WTC11 (cell line): ENCODE measurements around the gene OTC. TPM values are rescaled to one million over a fixed set of nuclear protein-coding genes. Genes with fewer than 3 reads are reported as not detected.

Experiments
- ATAC-seq: fragments of 200-7000 bp; cut with Tn5 transposase; 2 replicates; pipeline ENCODE4 v1.10.0; 2021; ENCODE audit warnings: mild to moderate bottlenecking, moderate library complexity
- CTCF ChIA-PET: fragments of 300-600 bp; sonication (Branson Sonifier 250); formaldehyde crosslinking; loops from one replicate; lab custom pipeline; 2021; ENCODE audit warnings: antibody characterized with exemption; lab: Charles Lee
- POLR2A ChIA-PET: fragments of 350-600 bp; sonication (Branson Sonifier 250); formaldehyde crosslinking; loops from one replicate; lab custom pipeline; 2021; ENCODE audit warnings: antibody characterized with exemption; lab: Charles Lee
- DNase-seq: peaks from one replicate; pipeline ENCODE4 v3.0.0; 2021; ENCODE audit warnings: low spot score
- H3K27ac Mint-ChIP-seq: 2 replicates; pipeline ENCODE4 v1.8.0; 2021; ENCODE audit warnings: mixed read lengths
- H3K27me3 Mint-ChIP-seq: 2 replicates; pipeline ENCODE4 v1.8.0; 2021; ENCODE audit warnings: low read depth, mild to moderate bottlenecking, moderate library complexity, mixed read lengths
- H3K36me3 Mint-ChIP-seq: 2 replicates; pipeline ENCODE4 v1.8.0; 2021; ENCODE audit warnings: mixed read lengths
- H3K4me1 Mint-ChIP-seq: 2 replicates; pipeline ENCODE4 v1.8.0; 2022; ENCODE audit warnings: mixed read lengths
- H3K4me3 Mint-ChIP-seq: 2 replicates; pipeline ENCODE4 v1.8.0; 2021; ENCODE audit warnings: mild to moderate bottlenecking, moderate library complexity, mixed read lengths
- H3K9me3 Mint-ChIP-seq: 2 replicates; pipeline ENCODE4 v1.8.0; 2021; ENCODE audit warnings: mixed read lengths
- CREB1 ChIP-seq: sonication (generic); formaldehyde crosslinking; IDR thresholded peaks from 2 replicates; pipeline ENCODE4 v1.8.0; 2023; ENCODE audit warnings: mild to moderate bottlenecking, missing genetic modification reagents
- ETV6 ChIP-seq: sonication (generic); formaldehyde crosslinking; IDR thresholded peaks from 2 replicates; pipeline ENCODE4 v1.8.1; 2022; ENCODE audit warnings: mild to moderate bottlenecking, missing genetic modification reagents
- GABPB1 ChIP-seq: sonication (generic); formaldehyde crosslinking; IDR thresholded peaks from 2 replicates; pipeline ENCODE4 v1.8.1; 2023; ENCODE audit warnings: mild to moderate bottlenecking, missing genetic modification reagents
- JUN ChIP-seq: sonication (generic); formaldehyde crosslinking; IDR thresholded peaks from 2 replicates; pipeline ENCODE4 v1.8.0; 2023; ENCODE audit warnings: mild to moderate bottlenecking, missing genetic modification reagents
- KAT7 ChIP-seq: sonication (generic); formaldehyde crosslinking; IDR thresholded peaks from 2 replicates; pipeline ENCODE4 v1.8.1; 2023; ENCODE audit warnings: missing genetic modification reagents, mild to moderate bottlenecking, borderline replicate concordance
- MYBL2 ChIP-seq: sonication (generic); formaldehyde crosslinking; IDR thresholded peaks from 2 replicates; pipeline ENCODE4 v1.8.1; 2023; ENCODE audit warnings: mild to moderate bottlenecking, moderate library complexity, missing genetic modification reagents
- NFATC4 ChIP-seq: fragments of 250-450 bp; sonication (Bioruptor Pico); IDR thresholded peaks from 2 replicates; pipeline ENCODE4 v1.9.0; 2021; ENCODE audit warnings: mild to moderate bottlenecking
- NR2C2 ChIP-seq: sonication (generic); formaldehyde crosslinking; IDR thresholded peaks from 2 replicates; pipeline ENCODE4 v1.8.0; 2022; ENCODE audit warnings: mild to moderate bottlenecking, missing genetic modification reagents
- TEAD1 ChIP-seq: sonication (generic); formaldehyde crosslinking; IDR thresholded peaks from 2 replicates; pipeline ENCODE4 v1.8.0; 2022; ENCODE audit warnings: mild to moderate bottlenecking, missing genetic modification reagents
- ZNF263 ChIP-seq: sonication (generic); formaldehyde crosslinking; IDR thresholded peaks from 2 replicates; pipeline ENCODE4 v1.8.1; 2022; ENCODE audit warnings: low read depth, mild to moderate bottlenecking, moderate library complexity, missing genetic modification reagents
- ZNF416 ChIP-seq: fragments of 250-450 bp; sonication (Bioruptor Pico); IDR thresholded peaks from 2 replicates; pipeline ENCODE4 v1.9.0; 2021; ENCODE audit warnings: mild to moderate bottlenecking, inconsistent platforms
- total RNA-seq: library from RNA; stranded (reverse); gene quantifications from 3 replicates; pipeline ENCODE4 v1.2.3, GENCODE V29; 2021
- TF ChIP-seq, protein P1 (sequence below): sonication (generic); formaldehyde crosslinking; IDR thresholded peaks from 2 replicates; pipeline ENCODE4 v1.8.1; 2022; ENCODE audit warnings: low read depth, missing genetic modification reagents, borderline replicate concordance
- TF ChIP-seq, protein P2 (sequence below): sonication (generic); formaldehyde crosslinking; IDR thresholded peaks from 2 replicates; pipeline ENCODE4 v1.8.1; 2023; ENCODE audit warnings: mild to moderate bottlenecking, missing genetic modification reagents, borderline replicate concordance
- TF ChIP-seq, protein P3 (sequence below): sonication (generic); formaldehyde crosslinking; conservative IDR thresholded peaks from 2 replicates; pipeline ENCODE4 v1.8.1; 2023; ENCODE audit warnings: mild to moderate bottlenecking, low read depth, missing genetic modification reagents, moderate library complexity
- TF ChIP-seq, protein P4 (sequence below): sonication (generic); formaldehyde crosslinking; conservative IDR thresholded peaks from 2 replicates; pipeline ENCODE4 v1.8.1; 2022; ENCODE audit warnings: mild to moderate bottlenecking, missing genetic modification reagents
- TF ChIP-seq, protein P5 (sequence below): sonication (generic); formaldehyde crosslinking; IDR thresholded peaks from 2 replicates; pipeline ENCODE4 v1.8.0; 2022; ENCODE audit warnings: mild to moderate bottlenecking, missing genetic modification reagents
- TF ChIP-seq, protein P6 (sequence below): sonication (generic); formaldehyde crosslinking; IDR thresholded peaks from 2 replicates; pipeline ENCODE4 v1.8.1; 2023; ENCODE audit warnings: mild to moderate bottlenecking, missing genetic modification reagents, moderate library complexity

Gene OTC
- total RNA-seq, 1 experiment from 2014 or later, result not detected

DNA sequence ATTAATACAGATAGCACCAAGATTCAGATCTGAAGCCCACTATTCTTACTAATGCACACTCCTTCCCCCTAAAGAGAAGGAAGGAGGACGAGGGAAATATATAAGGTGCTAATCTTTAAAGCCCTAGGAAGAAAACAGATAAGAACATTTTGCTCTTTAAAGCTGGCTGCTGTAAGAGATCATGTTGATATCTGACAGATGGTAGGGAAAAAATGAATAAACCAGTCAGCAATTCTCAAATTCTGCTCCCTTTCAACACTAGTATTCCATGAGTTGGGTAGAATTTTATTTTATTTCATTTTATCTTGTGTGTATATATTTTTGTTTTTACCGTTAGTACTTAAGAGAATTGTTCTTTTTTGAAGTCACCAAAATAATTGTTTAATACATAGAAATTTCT, 19.2 kb downstream of the OTC start:
- no peak for DNase-seq
- H3K36me3 Mint-ChIP-seq, result no peaks in the 10 kb centered on the region
- H3K27ac Mint-ChIP-seq, result no peak overlapping the region
- ChIA-PET POLR2A (no interaction called here), CTCF (no interaction called here)
- no peak for TF ChIP-seq ETV6 (CRISPR knock-in tag)
- TF ChIP-seq, protein P1, sequence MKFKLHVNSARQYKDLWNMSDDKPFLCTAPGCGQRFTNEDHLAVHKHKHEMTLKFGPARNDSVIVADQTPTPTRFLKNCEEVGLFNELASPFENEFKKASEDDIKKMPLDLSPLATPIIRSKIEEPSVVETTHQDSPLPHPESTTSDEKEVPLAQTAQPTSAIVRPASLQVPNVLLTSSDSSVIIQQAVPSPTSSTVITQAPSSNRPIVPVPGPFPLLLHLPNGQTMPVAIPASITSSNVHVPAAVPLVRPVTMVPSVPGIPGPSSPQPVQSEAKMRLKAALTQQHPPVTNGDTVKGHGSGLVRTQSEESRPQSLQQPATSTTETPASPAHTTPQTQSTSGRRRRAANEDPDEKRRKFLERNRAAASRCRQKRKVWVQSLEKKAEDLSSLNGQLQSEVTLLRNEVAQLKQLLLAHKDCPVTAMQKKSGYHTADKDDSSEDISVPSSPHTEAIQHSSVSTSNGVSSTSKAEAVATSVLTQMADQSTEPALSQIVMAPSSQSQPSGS (CRISPR knock-in tag), result no peak
- no peak for TF ChIP-seq ZNF416 (CRISPR knock-in tag)
- TF ChIP-seq NFATC4 (CRISPR knock-in tag), result no peak
- TF ChIP-seq MYBL2 (CRISPR knock-in tag), result no peak
- no peak for TF ChIP-seq JUN (CRISPR knock-in tag)
- no peak for TF ChIP-seq NR2C2 (CRISPR knock-in tag)
- no peak for TF ChIP-seq KAT7 (CRISPR knock-in tag)
- no peak overlapping the region for H3K4me3 Mint-ChIP-seq
- H3K4me1 Mint-ChIP-seq, result no peaks in the 10 kb centered on the region
- no peak for ATAC-seq
- H3K9me3 Mint-ChIP-seq, result no peaks in the 10 kb centered on the region
- H3K27me3 Mint-ChIP-seq, result no peaks in the 10 kb centered on the region

DNA sequence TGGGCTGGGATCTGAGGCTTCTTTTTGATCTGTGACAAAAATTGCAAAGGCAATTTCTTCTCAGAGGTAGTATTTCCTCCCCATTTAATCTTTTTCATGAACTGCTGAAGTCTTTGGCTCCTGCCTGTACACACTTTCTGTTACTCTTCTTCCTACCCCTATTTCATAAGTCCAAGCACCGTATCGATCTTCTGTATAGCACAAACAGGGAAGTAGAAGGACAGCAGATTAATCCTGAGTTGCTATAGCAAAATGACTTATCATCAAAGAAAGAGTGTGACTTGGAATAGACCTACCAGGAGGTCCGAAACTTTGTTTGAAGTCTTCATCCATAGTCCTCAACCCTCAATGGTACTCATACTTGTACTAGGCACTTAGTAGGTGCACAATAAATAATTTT, 22.0 kb downstream of the OTC start:
- ATAC-seq (no peak), DNase-seq (no peak)
- TF ChIP-seq CREB1 (CRISPR knock-in tag), result no peak
- TF ChIP-seq, protein P2, sequence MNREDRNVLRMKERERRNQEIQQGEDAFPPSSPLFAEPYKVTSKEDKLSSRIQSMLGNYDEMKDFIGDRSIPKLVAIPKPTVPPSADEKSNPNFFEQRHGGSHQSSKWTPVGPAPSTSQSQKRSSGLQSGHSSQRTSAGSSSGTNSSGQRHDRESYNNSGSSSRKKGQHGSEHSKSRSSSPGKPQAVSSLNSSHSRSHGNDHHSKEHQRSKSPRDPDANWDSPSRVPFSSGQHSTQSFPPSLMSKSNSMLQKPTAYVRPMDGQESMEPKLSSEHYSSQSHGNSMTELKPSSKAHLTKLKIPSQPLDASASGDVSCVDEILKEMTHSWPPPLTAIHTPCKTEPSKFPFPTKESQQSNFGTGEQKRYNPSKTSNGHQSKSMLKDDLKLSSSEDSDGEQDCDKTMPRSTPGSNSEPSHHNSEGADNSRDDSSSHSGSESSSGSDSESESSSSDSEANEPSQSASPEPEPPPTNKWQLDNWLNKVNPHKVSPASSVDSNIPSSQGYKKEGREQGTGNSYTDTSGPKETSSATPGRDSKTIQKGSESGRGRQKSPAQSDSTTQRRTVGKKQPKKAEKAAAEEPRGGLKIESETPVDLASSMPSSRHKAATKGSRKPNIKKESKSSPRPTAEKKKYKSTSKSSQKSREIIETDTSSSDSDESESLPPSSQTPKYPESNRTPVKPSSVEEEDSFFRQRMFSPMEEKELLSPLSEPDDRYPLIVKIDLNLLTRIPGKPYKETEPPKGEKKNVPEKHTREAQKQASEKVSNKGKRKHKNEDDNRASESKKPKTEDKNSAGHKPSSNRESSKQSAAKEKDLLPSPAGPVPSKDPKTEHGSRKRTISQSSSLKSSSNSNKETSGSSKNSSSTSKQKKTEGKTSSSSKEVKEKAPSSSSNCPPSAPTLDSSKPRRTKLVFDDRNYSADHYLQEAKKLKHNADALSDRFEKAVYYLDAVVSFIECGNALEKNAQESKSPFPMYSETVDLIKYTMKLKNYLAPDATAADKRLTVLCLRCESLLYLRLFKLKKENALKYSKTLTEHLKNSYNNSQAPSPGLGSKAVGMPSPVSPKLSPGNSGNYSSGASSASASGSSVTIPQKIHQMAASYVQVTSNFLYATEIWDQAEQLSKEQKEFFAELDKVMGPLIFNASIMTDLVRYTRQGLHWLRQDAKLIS, result no peak
- TF ChIP-seq KAT7 (CRISPR knock-in tag), result no peak
- TF ChIP-seq, protein P3, sequence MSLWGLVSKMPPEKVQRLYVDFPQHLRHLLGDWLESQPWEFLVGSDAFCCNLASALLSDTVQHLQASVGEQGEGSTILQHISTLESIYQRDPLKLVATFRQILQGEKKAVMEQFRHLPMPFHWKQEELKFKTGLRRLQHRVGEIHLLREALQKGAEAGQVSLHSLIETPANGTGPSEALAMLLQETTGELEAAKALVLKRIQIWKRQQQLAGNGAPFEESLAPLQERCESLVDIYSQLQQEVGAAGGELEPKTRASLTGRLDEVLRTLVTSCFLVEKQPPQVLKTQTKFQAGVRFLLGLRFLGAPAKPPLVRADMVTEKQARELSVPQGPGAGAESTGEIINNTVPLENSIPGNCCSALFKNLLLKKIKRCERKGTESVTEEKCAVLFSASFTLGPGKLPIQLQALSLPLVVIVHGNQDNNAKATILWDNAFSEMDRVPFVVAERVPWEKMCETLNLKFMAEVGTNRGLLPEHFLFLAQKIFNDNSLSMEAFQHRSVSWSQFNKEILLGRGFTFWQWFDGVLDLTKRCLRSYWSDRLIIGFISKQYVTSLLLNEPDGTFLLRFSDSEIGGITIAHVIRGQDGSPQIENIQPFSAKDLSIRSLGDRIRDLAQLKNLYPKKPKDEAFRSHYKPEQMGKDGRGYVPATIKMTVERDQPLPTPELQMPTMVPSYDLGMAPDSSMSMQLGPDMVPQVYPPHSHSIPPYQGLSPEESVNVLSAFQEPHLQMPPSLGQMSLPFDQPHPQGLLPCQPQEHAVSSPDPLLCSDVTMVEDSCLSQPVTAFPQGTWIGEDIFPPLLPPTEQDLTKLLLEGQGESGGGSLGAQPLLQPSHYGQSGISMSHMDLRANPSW (CRISPR knock-in tag), result no peak
- TF ChIP-seq, protein P4, sequence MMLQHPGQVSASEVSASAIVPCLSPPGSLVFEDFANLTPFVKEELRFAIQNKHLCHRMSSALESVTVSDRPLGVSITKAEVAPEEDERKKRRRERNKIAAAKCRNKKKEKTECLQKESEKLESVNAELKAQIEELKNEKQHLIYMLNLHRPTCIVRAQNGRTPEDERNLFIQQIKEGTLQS (CRISPR knock-in tag), result no peak
- TF ChIP-seq TEAD1 (CRISPR knock-in tag), result no peak
- TF ChIP-seq, protein P5, sequence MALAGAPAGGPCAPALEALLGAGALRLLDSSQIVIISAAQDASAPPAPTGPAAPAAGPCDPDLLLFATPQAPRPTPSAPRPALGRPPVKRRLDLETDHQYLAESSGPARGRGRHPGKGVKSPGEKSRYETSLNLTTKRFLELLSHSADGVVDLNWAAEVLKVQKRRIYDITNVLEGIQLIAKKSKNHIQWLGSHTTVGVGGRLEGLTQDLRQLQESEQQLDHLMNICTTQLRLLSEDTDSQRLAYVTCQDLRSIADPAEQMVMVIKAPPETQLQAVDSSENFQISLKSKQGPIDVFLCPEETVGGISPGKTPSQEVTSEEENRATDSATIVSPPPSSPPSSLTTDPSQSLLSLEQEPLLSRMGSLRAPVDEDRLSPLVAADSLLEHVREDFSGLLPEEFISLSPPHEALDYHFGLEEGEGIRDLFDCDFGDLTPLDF, result no peak
- TF ChIP-seq ZNF263 (CRISPR knock-in tag), result no peak
- TF ChIP-seq, protein P6, sequence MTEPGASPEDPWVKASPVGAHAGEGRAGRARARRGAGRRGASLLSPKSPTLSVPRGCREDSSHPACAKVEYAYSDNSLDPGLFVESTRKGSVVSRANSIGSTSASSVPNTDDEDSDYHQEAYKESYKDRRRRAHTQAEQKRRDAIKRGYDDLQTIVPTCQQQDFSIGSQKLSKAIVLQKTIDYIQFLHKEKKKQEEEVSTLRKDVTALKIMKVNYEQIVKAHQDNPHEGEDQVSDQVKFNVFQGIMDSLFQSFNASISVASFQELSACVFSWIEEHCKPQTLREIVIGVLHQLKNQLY, result no peak
- no peak for TF ChIP-seq GABPB1 (CRISPR knock-in tag)
- Mint-ChIP-seq H3K36me3 (no peaks in the 10 kb centered on the region), H3K27ac (no peak overlapping the region), H3K4me1 (no peaks in the 10 kb centered on the region), H3K4me3 (no peak overlapping the region), H3K9me3 (no peaks in the 10 kb centered on the region), H3K27me3 (no peaks in the 10 kb centered on the region)
- ChIA-PET CTCF (no interaction called here), POLR2A (no interaction called here)
